ENCODE measurements around the gene ZZZ3.

- TF ChIP-seq NFIC (IDR thresholded peaks at IDR 0.05; ENCODE audit: borderline replicate concordance) (no peak), SIN3A (IDR thresholded peaks at IDR 0.05; ENCODE audit: borderline replicate concordance, low read depth, low read length) (no peak), POLR2AphosphoS5 (IDR thresholded peaks at IDR 0.05; ENCODE audit: low read depth, low read length) (no peak), EP300 (IDR thresholded peaks at IDR 0.05; ENCODE audit: borderline replicate concordance in 1 of 2, low read depth in 1 of 2, low read length in 1 of 2) (no peak)
- TF ChIP-seq, protein P1, sequence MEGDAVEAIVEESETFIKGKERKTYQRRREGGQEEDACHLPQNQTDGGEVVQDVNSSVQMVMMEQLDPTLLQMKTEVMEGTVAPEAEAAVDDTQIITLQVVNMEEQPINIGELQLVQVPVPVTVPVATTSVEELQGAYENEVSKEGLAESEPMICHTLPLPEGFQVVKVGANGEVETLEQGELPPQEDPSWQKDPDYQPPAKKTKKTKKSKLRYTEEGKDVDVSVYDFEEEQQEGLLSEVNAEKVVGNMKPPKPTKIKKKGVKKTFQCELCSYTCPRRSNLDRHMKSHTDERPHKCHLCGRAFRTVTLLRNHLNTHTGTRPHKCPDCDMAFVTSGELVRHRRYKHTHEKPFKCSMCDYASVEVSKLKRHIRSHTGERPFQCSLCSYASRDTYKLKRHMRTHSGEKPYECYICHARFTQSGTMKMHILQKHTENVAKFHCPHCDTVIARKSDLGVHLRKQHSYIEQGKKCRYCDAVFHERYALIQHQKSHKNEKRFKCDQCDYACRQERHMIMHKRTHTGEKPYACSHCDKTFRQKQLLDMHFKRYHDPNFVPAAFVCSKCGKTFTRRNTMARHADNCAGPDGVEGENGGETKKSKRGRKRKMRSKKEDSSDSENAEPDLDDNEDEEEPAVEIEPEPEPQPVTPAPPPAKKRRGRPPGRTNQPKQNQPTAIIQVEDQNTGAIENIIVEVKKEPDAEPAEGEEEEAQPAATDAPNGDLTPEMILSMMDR (IDR thresholded peaks at IDR 0.05), result no peak
Observed at GRCh38 chr1:77668924-77669449, 13.5 kb downstream of the ZZZ3 start.

Data from SK-N-SH (cell line).